Stimulated activated CD4-positive, alpha-beta T cell treated with anti-CD3 and anti-CD28 coated beads, TNF-alpha, amount 100 ng/mL, for 1 hour (primary cell): ENCODE results near the gene ATRN.
"Not testable (repeated sequence)": the region's sequence is repeated elsewhere in the genome, so short reads cannot be mapped to it uniquely, and the experiment has no call there.

ENCODE experiments used
- DNase-seq, 3 donors: peaks; one replicate each; pipeline ENCODE4 v3.0.0-alpha.2; 2020; ENCODE audit warnings: low read depth in 3 of 3, low spot score in 1 of 3

The ATRN gene

DNA sequence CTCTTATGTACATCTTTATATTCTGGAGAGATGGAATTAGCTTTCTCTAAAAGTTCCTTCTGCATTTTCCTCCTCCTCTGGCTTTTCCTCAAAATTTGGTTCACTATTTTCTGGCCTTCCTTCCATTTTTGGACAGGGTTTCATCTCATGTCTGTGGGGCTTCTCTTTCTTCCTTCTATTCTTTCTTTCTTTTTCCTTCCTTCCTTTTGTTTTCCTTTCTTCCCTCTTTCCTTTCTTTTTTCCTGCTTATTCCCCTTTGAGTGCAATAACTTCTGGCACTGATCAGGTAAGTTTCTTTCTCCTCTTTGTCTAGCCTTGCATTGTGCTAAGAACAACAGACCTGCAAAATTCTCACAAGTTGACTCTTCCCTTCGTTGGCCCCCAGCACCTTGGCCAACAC, 5.5 kb upstream of the ATRN start:
- DNase-seq = no peak

DNA sequence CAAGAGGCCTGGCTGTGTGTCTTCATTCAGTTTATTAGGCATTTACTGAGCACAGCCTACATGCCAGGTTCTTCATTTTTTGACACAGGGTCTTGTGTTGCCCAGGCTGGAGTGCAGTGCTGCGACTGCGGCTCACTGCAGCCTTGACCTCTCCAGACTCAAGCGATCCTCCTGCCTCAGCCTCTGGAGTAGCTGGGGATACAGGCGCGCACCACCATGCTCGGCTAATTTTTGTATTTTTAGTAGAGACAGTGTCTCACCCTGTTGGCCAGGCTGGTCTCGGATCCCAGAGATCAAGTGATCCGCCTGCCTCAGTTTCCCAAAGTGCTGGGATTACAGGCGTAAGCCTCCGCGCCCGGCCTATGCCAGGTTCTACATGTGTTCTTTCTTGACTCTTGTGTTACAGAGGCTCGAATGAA, 601 bp upstream of the ATRN start:
- DNase-seq = no peak

DNA sequence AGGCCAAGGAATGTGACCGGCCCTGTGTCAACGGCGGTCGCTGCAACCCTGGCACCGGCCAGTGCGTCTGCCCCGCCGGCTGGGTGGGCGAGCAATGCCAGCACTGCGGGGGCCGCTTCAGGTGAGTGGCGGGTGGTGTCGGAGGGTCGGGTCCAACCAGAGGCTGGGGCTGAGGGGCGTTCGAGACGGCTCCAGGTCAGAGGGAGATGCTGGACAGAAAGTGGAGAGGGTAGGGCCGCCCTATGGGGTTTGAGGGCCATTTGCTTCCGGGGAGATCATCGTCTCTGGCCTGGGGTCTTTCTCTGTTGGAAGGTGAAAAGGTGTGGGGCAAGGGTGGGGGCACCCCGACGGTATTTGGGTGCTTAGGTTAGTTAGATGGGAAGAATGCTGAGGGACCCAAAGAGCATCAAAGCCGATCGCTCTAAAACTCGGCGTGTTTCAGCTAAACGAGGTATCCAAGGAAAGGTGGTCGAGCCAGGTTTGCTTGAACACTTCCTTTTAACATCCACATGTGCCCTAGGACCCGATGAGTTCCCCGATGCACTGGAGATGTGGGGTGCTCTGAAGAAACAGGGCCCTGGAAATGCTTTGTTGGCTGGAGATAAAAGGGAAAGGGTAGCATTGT, 691 bp downstream of the ATRN start:
- no peak for DNase-seq

DNA sequence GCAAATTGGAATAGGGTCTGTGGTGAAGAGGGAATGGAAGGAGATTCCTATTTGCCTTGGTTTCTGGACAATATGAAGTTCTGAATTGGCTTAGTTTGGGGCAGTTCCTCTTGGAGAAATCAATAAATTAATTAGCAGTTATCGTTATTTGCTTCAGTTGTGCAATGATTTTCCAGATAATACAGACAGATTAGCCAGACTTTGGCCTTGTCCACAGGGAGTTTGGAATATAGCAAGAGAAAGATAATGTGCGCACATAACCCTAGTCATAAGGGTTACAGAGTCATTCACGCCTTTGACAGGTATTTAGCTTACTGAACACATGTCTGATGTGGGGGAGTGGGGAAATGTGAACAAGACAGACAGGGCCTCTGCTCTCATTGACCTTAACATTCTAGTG, 1.3 kb downstream of the ATRN start:
- DNase-seq = no peak

DNA sequence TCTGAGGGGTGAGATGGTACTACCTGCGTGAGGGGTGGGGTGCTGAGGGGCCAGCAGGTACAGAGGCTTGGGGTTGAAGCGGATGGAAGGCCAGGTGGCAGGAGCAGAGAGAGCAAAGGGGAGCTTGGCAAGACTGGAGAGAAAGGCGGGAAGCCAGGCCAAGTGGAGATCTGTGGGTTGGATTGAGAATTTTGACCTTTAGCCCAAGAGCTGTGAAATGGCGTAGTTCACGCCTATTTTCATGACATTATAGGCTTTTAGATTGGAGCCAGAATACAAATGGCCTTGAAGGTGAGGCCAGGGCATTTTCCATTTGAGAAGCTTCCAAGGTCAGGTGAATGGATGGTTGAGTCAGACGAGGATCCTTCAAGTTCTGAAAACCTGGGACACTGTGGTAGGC, 2.5 kb downstream of the ATRN start:
- DNase-seq = no peak

DNA sequence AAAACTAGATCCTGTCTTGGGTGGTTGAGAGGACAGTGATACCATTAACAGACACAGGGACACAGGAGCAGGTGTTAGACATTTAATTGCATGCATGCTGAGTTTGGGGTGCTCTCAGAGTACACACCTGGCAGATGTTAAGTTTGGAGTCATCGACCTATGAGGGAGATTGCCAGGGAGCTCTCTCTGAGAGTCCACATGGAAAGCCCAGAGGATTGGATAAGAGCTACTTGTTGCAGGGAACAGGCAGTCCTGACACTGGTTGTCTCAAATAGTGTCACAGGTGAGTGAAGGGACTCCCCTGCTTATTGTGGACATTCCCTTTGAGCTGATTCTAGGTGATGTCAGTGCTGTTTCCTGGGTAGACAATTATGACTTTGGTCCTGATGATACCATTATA, 3.1 kb downstream of the ATRN start:
- no peak for DNase-seq

DNA sequence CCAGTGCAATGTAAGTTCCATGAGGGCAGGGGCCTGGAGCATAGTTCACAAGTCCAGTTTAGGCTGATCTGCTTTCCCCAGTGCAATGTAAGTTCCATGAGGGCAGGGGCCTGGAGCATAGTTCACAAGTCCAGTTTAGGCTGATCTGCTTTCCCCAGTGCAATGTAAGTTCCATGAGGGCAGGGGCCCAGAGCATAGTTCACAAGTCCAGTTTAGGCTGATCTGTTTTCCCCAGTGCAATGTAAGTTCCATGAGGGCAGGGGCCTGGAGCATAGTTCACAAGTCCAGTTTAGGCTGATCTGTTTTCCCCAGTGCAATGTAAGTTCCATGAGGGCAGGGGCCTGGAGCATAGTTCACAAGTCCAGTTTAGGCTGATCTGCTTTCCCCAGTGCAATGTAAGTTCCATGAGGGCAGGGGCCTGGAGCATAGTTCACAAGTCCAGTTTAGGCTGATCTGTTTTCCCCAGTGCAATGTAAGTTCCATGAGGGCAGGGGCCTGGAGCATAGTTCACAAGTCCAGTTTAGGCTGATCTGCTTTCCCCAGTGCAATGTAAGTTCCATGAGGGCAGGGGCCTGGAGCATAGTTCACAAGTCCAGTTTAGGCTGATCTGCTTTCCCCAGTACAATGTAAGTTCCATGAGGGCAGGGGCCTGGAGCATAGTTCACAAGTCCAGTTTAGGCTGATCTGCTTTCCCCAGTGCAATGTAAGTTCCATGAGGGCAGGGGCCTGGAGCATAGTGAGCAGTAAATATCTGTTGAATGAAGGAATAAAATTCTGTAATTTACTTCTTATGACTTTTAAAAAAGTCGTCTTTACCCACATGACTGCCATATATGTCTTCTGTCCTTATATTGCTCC, 6.4 kb downstream of the ATRN start:
- DNase-seq = not testable (repeated sequence)

DNA sequence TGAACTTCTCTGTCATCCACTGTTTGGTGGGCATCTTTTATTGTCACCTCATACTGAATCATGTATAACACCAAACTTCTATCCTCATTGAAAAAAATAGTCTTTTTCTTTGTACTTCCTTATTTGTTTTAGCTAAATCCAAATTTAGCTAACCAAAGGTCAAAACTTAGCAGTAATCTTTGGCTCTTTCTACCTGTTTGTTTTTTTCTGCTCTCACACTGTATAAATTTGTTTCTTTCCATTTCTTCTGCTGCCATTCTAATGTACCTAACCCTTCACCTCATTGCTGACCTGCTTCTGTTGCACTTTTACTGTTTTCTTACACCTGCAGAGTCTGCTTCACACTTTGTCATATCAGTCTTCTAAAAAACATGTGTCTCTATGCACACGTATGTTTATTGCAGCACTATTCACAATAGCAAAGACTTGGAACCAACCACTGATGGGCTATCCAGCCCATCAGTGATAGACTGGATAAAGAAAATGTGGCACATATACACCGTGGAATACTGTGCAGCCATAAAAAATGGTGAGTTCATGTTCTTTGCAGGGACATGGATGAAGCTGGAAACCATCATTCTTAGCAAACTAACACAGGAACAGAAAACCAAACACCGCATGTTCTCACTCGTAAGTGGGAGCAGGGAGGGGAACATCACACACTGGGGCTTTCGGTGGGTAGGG, 7.2 kb downstream of the ATRN start:
- DNase-seq = no peak

DNA sequence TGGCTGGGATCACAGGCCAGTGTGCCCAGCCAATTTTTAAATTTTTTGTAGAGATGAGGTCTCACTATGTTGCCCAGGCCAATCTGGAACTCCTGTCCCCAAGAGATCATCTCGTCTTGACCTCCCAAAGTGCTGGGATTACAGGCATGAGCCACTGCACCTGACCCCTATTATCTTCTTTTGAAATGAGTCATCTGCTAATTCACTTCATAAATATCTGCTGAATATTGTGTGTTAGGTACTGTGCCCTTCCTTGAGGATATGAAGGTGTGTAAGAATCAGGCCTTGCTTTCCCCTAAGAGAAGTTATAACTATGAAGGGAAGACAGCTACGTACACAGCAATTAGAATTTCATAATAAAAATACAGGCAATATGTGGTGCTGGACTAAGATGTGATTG, 8.2 kb downstream of the ATRN start:
- no peak for DNase-seq

DNA sequence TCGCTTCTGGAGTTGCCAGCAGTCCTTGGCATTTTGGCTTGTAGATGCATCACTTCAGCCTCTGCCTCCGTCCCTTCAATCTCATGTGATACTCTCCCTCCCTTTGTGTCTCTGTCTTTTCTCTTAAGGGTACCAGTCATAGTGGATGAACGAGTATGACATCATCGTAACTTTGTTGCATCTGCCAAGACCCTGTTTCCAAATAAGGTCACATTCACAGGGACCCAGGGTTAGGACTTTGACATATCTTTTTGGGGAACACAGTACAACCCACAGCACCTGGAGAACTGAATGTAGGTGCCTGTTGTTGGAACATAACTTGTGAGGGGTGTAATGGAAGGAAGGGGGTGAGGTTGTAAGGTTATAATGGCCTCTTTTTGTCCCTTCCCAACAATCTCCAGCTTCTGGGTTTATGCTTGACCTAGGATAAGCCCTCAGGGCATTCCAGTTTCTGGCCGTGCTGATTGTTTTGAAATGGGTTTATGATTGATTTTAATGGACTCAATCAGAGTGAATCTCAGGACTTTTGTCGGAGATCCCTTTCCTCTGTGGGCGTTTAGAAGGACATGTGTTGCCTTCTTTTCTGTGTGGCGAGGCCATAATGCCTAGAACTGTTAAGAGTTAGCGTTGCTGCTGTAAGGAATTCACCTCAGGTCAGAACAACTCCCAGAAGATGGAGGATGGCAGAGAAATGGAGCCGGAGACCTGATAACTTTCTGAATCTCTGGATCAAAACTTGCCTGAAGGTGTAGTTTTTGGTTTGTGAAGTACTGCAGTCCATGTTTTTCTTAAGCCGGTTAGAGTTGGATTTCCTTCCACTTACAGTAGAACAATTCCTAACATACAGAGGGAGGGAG, 9.2 kb downstream of the ATRN start:
- DNase-seq = no peak

DNA sequence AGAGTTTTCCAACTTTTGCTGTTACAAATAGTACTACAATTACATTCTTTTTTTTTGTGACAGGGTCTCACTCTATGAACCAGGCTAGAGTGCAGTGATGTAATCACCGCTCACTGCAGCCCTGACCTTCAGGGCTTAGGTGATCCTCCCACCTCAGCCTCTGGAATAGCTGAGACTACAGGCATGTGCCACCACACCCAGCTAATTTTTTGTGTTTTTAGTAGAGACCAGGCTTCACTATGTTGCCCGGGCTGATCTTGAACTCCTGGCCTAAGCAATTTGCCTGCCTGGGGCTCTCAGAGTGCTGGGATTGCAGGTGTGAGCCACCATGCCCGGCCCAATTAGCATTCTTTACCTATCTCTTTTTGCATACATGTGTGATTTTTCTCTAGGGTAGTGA, 12.5 kb downstream of the ATRN start:
- no peak for DNase-seq

DNA sequence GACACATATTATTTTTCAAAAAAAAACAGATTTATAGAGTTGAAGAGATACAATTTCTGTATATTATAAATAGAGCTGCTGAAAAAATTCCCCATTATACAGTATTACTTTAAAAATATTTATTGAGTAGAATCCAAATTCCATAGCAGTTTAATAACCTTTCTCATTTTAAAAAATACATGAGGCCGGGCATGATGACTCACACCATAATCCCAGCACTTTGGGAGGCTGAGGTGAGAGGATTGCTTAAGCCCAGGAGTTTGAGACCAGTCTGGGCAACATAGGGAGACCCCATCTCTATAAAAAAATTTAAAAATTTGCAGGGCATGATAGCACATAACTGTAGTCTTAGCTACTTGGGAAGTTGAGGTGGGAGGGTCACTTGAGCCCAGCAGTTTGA, 13.0 kb downstream of the ATRN start:
- no peak for DNase-seq

DNA sequence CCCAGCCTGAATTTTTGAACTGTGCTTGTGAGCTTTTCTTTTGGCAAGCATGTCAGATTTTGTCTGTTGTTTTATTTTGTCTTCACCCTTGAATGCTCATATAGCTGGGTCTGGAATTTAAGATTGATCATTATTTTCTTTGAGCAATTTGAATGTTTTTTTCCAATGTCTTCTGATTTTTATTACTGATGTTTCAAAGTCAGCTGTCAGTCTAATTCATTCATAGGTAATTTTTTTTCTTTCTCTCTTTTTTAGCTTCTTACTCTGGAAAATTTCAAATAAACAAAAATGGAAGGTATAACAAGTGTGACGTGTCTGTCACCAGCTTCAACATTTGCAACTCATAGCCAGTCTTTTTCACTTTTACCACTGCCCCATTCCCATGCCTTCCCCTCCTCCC, 15.1 kb downstream of the ATRN start:
- DNase-seq = no peak

DNA sequence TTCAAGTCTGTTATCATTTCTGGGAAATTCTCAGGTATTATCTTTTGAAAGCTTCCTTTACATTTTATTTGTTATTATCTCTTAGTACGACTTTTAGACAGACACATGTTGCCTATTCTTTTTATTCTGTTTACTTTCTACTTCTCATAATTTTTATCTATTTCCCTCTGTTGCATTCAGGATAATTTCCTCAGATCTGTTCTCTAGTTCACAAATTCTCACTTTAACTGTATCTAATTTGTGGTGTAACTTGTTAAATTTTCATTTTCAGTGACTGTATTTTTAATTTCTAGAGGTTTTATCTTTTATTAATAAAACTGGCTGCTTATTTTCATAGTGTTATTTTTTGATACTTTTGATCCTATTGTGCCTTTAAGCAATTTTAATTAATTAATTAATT, 16.0 kb downstream of the ATRN start:
- no peak for DNase-seq

DNA sequence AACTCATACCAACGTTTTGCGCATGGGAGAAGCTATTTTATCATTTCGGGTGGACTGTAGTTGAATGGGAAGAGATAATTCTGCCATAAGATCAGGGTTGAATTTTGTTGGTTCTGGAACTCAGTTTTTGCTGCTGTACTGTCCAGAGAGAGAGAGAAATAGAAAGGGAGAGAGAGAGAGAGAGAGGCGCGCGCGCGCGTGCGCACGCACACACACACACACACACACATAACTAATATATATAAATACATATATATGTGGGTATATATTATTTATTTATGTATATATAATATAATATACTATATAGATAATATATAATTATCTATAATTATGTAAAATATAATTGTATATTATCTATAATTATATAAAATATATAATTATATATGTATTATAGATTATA, 21.9 kb downstream of the ATRN start:
- no peak for DNase-seq

DNA sequence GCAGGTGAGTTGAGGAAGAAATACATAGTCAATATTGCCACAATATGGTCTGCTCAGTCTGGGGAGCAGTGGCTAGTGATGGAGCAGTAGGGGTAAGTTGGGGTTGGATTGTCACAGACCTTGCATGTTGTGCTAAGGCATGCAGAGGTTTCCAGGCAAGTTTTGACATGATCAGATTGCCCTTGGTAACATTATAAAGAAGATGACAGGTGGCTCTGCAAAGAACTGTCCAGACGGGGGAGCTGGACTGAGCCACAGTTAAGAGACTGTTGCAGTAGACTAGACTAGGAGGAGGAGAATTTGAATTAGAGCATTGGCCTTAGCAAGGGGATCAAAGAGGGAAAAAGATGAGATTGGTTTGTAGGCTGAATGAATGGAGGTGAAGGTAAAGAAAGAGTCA, 23.4 kb downstream of the ATRN start:
- DNase-seq = no peak

DNA sequence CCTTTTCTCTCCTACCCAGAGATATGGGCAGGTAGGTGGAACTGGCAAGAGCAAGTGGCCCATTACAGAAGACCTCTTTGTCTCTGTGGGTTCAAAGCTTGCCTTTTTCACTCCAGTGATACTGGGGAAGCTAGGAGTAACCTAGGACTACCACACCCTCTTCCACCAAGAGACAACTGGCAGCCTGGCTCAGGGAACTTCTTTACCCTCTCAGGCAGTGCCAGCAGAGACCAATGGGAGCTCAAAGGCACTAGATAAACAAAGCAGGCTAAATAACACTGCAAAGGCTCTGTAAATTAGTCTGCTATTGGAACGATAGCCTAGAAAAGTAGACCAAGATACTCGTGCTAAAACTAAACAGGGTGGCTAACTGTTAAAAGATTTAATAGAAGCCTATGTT, 32.1 kb downstream of the ATRN start:
- DNase-seq = no peak

DNA sequence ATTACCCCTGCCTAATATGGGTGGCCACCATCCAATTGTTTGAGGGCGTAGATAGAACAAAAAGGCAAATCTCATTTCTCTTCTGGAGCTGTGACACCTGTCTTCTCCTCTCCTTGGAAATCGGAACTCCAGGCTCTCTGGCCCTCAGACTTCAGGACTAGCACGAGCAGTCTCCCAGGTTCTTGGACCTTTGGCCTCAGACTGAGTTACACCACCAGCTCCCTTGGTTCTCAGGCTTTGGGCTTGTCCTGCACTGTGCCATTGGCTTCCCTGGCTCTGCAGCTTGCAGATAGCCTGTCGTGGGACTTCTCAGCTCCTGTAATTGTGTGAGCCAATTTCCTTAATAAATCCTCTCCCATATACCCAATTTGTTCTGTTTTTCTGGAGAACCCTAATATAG, 34.3 kb downstream of the ATRN start:
- DNase-seq = no peak

DNA sequence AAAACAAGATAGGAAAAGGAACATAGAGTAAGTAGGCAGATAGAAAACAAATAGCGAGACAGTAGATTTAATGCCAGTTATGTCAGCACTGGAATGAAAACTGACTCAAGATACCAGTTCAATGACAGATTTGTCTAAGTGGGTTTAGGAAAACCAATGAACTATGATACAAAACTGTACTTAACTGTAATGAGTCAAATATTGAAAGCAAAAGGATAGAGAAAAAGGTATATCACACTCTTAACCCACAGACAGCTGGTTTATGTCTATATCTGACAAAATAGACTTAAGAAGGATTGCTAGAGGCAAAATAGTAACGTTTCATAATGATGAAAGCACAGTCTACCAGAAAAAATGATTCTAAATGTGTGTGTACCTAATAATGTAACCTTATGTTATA, 38.2 kb downstream of the ATRN start:
- no peak for DNase-seq

DNA sequence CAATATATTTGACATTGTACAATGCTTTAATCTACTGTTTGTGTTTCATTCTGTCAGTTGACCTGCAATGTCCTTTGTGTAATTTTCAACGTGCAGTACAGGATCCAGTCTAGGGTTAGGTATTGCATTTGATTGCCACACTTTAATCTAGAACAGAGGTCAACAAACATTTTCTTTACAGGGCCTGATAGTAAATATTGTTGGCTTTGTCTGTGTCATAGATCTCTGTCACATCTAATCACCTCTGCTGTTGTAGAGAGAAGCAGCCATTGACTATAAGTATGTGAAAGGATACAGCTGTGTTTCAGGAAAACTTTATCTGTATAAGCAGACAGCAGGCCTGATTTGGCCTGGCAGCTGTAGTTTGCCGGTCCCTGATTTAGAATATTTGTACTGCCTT, 39.3 kb downstream of the ATRN start:
- no peak for DNase-seq

DNA sequence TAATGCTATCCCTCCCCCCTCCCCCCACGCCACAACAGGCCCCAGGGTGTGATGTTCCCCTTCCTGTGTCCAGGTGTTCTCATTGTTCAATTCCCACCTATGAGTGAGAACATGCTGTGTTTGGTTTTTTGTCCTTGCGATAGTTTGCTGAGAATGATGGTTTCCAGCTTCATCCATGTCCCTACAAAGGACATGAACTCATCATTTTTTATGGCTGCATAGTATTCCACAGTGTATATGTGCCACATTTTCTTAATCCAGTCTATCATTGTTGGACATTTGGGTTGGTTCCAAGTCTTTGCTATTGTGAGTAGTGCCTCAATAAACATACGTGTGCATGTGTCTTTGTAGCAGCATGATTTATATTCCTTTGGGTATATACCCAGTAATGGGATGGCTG, 41.4 kb downstream of the ATRN start:
- DNase-seq = not testable (repeated sequence)
